ENCODE data around the gene RNASE1.

Gene RNASE1

DNA sequence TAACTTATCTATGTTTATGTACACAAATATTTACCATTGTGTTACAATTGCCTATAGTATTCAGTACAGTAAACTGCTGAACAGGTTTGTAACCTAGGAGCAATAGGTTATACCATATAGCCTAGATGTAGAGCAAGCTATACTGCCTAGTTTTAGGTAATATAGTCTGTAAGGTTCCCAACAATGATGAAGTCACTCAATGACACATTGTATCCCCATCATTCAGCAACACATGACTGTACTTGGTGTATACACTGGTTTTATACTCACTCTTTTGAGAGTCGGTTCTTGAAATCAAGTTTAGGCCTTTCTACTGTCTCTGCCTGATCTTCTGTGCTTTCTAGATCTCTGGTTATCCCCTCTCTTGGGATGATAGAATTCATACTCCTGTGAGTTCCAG is 5.5 kb downstream of the RNASE1 start:
- TF ChIP-seq CTCF (IDR thresholded peaks at IDR 0.05; ENCODE audit: borderline replicate concordance, insufficient read depth, low read depth, low read length) = no peak
- no peak overlapping the region for H3K4me3 ChIP-seq (ENCODE audit: low read depth, low read length)

GRCh38 chr14:20794644-20795369 is 7.8 kb downstream of the RNASE1 start:
- no peak overlapping the region for H3K4me3 ChIP-seq (ENCODE audit: low read depth, low read length)
- no peak for TF ChIP-seq CTCF (IDR thresholded peaks at IDR 0.05; ENCODE audit: borderline replicate concordance, insufficient read depth, low read depth, low read length)

DNA sequence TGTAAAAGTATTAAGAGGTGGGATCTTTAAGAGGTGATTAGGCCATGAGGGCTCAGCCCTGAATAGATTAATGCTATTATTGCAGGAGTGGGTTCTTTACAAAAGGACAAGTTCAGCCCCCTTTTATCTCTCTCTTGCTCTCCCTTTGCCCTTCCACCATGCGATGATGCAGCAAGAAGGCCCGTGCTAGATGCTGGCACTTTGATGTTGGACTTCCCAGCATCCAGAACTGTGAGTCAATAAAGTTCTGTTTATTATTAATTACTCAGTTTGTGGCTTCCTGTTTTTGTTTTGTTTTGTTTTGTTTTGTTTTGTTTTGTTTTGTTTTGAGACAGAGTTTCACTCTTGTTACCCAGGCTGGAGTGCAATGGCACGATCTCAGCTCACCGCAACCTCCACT is 10.1 kb downstream of the RNASE1 start:
- H3K4me3 ChIP-seq (ENCODE audit: low read depth, low read length) = no peak overlapping the region
- no peak for TF ChIP-seq CTCF (IDR thresholded peaks at IDR 0.05; ENCODE audit: borderline replicate concordance, insufficient read depth, low read depth, low read length)

DNA sequence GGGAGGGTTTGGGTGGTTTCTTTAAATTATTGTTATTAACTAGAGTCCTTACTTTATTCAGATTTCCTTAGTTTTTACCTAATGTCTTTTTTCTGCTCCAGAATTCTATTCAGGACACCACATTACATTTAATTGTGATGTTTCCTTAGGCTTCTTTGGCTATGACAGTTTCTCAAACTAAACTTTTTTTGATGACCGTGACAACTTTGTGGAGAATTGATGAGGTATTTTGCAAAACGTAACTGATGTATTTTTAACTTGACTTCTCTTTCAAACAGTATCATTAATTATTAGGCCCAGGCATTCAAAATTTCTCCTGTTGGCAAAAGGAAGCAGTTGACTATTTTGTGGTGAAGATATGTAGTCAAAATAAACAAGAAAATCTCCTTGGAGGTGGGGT is 11.0 kb downstream of the RNASE1 start:
- TF ChIP-seq CTCF (IDR thresholded peaks at IDR 0.05; ENCODE audit: borderline replicate concordance, insufficient read depth, low read depth, low read length) = no peak
- H3K4me3 ChIP-seq (ENCODE audit: low read depth, low read length) = no peak overlapping the region

DNA sequence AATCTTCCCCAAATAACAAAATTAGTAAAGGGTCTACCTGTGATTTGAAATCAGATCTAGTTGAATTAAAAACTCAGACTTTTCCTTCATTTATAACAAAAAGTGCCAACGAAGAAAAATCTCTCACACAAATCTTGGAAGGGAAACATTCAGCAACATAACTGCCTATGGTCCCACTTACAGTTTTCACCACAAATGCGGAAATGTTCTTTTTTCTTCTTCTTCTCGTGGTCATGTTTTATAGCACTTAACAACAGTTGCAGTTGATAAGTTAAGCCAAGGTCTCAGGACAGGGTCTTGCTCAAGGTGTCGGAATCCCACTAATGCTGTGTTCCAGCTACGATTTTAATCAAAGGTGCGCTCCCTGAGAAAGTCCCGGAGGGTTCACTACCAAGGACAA is 11.5 kb downstream of the RNASE1 start:
- H3K4me3 ChIP-seq (ENCODE audit: low read depth, low read length) = no peak overlapping the region
- no peak for TF ChIP-seq CTCF (IDR thresholded peaks at IDR 0.05; ENCODE audit: borderline replicate concordance, insufficient read depth, low read depth, low read length)

- H3K4me3 ChIP-seq (ENCODE audit: low read depth, low read length) = no peak overlapping the region
- no peak for TF ChIP-seq CTCF (IDR thresholded peaks at IDR 0.05; ENCODE audit: borderline replicate concordance, insufficient read depth, low read depth, low read length)
Observed at GRCh38 chr14:20790464-20791116, 12.1 kb downstream of the RNASE1 start.

- H3K4me3 ChIP-seq (ENCODE audit: low read depth, low read length) = no peak overlapping the region
- no peak for TF ChIP-seq CTCF (IDR thresholded peaks at IDR 0.05; ENCODE audit: borderline replicate concordance, insufficient read depth, low read depth, low read length)
Observed at GRCh38 chr14:20789230-20789813, 13.3 kb downstream of the RNASE1 start.

Measured in GM12875 (cell line).